ENCODE measurements around the gene PCDHGA10.
"Not testable (repeated sequence)": the region's sequence is repeated elsewhere in the genome, so short reads cannot be mapped to it uniquely, and the experiment has no call there.

The PCDHGA10 gene

DNA sequence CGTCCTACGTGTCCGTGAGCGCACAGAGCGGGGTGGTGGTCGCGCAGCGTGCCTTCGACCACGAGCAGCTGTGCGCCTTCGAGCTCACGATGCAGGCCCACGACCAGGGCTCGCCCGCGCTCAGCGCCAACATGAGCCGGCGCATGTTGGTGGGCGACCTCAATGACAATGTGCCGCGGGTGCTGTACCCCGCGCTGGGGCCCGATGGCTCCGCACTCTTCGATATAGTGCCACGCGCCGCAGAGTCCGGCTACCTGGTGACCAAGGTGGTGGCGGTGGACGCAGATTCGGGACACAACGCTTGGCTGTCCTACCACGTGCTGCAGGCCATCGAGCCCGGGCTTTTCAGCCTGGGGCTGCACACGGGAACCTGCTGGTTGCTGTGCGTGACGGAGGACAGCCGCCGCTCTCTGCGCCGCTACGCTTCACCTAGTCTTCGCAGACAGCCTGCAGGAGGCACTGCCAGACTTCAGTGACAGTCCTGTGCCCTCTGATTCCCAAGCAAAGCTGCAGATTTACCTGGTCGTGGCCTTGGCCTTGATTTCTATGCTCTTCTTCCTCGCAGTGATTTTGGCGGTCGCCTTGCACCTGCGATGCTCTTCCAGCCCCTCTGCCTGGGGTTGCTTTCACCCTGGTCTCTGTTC lies 15.1 kb downstream of the PCDHGA10 start:
- no peak for DNase-seq

DNA sequence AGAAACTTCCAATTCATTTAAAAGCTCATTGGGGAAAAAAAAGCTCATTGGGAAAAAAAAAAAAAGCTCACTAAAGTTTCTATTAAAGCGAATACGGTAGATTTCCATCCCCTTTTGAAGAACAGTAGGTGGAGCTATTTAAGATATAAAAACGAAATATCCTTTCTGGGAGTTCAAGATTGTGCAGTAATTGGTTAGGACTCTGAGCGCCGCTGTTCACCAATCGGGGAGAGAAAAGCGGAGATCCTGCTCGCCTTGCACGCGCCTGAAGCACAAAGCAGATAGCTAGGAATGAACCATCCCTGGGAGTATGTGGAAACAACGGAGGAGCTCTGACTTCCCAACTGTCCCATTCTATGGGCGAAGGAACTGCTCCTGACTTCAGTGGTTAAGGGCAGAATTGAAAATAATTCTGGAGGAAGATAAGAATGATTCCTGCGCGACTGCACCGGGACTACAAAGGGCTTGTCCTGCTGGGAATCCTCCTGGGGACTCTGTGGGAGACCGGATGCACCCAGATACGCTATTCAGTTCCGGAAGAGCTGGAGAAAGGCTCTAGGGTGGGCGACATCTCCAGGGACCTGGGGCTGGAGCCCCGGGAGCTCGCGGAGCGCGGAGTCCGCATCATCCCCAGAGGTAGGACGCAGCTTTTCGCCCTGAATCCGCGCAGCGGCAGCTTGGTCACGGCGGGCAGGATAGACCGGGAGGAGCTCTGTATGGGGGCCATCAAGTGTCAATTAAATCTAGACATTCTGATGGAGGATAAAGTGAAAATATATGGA lies 17.7 kb downstream of the PCDHGA10 start, which contains the start of gene PCDHGA12:
Gene PCDHGA12, plus strand, starts transcription at position 176 of the 782 bp plus-strand sequence. Its CDS starts 253 bp downstream, at position 429.
- DNase-seq = peak; percentile 41

DNA sequence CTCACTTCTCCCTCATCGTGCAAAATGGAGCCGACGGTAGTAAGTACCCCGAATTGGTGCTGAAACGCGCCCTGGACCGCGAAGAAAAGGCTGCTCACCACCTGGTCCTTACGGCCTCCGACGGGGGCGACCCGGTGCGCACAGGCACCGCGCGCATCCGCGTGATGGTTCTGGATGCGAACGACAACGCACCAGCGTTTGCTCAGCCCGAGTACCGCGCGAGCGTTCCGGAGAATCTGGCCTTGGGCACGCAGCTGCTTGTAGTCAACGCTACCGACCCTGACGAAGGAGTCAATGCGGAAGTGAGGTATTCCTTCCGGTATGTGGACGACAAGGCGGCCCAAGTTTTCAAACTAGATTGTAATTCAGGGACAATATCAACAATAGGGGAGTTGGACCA lies 18.5 kb downstream of the PCDHGA10 start:
- no peak for DNase-seq

DNA sequence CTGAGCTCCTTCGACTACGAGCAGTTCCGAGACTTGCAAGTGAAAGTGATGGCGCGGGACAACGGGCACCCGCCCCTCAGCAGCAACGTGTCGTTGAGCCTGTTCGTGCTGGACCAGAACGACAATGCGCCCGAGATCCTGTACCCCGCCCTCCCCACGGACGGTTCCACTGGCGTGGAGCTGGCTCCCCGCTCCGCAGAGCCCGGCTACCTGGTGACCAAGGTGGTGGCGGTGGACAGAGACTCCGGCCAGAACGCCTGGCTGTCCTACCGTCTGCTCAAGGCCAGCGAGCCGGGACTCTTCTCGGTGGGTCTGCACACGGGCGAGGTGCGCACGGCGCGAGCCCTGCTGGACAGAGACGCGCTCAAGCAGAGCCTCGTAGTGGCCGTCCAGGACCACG lies 19.5 kb downstream of the PCDHGA10 start:
- DNase-seq = not testable (repeated sequence)

DNA sequence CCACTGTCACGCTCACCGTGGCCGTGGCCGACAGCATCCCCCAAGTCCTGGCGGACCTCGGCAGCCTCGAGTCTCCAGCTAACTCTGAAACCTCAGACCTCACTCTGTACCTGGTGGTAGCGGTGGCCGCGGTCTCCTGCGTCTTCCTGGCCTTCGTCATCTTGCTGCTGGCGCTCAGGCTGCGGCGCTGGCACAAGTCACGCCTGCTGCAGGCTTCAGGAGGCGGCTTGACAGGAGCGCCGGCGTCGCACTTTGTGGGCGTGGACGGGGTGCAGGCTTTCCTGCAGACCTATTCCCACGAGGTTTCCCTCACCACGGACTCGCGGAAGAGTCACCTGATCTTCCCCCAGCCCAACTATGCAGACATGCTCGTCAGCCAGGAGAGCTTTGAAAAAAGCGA lies 19.9 kb downstream of the PCDHGA10 start:
- DNase-seq = not testable (repeated sequence)

DNA sequence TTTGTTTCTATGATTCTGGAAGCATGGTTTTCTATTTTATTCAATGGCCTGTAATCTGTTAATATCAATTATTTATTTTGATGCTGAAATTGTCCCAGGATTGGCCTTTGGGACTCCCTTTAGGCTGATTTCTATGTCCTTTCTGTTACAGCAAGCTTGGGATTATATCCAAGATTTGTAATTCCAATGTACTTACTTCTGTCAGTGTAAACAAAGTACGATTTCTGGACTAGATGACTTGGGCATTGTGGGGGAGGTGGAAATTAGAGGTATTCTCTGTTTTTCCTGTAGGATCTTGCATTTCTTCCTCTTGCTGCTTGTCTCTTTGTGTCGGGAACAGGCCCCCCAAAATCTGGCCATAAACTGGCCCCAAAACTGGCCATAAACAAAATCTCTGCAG lies 21.2 kb downstream of the PCDHGA10 start:
- DNase-seq = no peak

DNA sequence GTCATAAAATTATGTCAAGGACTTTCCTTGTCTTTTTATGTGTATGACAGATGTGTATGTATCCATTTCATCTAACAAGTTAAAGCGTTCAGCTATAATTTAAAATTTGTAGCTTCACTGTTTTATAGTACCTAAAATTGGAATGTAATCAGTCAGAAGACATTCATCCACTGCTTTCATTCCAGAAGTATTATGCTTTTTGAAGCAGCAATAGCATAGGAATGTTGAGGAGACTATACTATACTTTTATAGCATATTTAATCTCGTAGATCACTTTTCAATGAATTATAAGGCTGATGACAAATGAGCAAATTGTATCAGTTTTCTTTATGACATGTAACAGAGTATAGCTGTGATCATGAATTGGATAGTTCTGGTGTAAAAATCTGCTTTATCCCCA lies 24.4 kb downstream of the PCDHGA10 start:
- DNase-seq = no peak

DNA sequence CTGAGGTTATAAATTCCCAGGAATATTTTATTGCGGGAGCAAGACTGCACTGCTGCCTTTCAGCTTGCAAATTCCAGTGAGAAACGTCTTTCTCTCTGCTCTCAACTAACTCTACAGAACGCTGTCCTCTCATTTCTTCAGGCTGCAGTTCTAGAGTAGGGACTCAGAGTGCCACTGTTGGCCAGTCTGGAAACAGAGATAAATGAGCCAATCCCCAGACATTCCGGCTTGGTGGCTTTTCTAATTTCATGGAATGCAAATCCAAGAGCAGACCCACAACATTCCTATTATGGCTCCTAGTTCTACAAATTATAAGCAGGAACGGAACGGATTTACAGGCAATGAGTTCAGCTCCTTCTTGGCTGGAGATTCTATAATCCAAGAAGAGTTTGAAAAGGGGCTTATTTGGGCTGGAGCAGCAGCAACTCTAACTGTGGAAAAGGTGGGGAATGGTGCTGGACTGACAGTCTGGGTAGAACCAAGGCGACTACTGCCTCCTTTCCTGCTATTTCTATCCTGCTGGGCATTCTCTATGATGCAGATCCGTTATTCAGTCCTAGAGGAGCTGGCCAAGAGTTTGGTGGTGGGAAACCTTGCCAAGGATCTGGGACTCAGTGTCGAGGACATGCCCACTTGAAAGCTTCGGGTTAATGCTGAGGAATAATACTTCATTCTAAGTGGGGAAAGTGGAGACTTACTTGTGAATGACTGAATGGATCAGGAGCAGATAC lies 26.8 kb downstream of the PCDHGA10 start:
- no peak for DNase-seq

DNA sequence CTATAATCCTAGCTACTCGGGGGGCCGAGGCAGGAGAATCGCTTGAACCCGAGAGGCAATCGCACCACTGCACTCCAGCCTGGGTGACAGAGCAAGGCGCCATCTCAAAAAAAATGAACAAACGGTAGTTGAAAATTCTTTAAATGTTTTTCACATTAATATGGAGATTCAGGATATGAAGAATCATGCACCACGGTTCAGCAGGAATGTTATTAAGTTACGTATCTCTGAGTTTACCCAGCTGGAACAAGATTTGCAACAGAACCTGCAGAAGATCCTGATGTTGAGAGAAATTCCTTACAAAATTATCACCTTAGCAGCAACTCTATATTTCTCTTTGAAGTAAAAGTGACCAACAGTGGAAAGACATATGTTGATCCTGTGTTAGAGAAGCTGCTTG lies 27.6 kb downstream of the PCDHGA10 start:
- no peak for DNase-seq

DNA sequence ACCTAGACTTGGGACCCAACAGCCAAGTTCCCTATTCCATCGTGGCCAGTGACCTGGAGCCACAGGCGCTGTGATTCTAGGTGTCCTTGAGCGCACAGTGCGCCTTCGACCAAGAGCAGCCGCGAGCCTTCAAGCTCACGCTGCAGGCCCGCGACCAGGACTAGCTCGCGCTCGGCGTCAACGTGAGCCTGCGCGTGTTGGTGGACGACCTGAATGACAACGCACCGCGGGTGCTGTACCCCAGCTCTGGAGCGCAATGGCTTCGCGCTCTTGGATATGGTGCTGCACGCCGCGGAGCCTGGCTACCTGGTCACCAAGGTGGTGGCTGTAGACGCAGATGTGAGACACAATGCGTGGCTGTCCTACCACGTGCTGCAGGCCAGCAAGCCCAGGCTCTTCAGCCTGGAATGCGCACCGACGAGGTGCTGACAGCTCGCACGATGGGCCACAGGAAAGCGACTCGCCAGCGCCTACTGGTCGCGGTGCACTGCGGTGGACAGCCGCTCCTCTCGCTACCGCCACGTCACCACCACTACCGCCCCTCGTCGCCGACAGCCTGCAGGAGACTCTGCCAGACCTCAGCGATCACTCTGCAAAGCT lies 28.9 kb downstream of the PCDHGA10 start:
- DNase-seq = no peak

DNA sequence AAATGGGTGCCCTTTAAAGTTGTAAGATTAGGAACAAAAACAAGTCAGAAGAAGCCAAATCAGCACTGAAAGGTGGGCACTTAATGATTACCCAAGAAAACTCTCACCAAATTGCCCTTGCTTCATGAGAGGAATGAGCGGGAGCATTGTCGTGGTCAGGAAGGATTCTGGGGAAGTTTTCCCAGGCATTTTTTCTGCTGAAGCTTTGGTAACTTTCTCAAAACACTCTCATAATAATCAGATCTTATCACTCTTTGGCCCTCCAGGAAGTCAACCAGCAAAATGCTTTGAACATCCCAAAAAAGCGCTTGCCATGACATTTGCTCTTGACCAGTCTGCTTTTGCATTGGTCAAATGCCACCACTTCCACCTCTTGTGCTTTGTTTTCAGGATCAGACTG lies 52.6 kb downstream of the PCDHGA10 start:
- DNase-seq = no peak
